ACHN (cell line): ENCODE results near the gene FBXL14.
"Not testable (repeated sequence)": the region's sequence is repeated elsewhere in the genome, so short reads cannot be mapped to it uniquely, and the experiment has no call there.

ENCODE experiments used
- DNase-seq: peaks from one replicate; pipeline ENCODE4 v3.0.0-alpha.2; 2015
- in situ Hi-C: cut with HindIII; loops from 2 replicates; pipeline ENCODE4 v1.10.0; 2017; ENCODE audit warnings: low sequenced_read_pairs, low pct_ligation_motif_present, low pct_unique_long_range_greater_than_20kb

Gene FBXL14

DNA sequence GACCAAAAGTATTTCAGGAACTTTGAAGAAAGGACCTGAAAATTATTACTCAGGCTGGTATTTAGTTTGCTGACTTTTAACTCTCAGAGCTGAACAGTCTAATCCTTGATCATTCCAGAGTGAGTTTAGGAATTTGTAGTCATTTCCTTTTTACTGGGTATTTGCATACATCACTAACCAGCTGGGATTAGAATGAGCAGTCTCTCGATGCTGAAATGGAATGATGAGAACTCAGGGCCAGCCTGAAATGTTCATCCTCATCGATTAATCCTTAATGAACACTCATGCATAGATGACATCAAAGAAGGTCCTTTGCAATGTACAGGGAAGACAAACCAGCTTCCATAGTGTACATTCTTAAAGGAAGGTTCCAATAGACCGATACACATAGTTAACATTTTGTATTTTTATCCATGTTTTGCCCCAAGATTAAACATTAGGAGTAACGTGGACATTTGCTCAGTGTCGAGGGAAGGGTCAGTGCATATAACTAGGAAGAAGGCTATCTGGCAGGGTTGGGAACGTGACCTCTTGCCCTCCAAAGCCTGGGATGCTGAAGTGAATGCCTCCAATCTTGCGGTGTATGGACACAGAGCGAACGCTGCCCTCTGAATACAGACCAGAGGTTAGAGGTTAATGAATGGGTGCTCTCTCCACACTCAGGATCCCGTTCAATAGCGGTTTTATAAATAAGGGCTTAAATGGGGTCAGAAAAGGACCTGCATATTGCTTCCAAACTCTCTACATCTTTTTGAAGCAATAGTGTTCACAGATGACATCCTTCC lies 14.5 kb downstream of the FBXL14 start:
- in situ Hi-C loops: loop anchor here (10.0 kb wide), 1 partner anchor 465 kb away; no protein-coding TSS in a partner anchor
- DNase-seq: no peak

DNA sequence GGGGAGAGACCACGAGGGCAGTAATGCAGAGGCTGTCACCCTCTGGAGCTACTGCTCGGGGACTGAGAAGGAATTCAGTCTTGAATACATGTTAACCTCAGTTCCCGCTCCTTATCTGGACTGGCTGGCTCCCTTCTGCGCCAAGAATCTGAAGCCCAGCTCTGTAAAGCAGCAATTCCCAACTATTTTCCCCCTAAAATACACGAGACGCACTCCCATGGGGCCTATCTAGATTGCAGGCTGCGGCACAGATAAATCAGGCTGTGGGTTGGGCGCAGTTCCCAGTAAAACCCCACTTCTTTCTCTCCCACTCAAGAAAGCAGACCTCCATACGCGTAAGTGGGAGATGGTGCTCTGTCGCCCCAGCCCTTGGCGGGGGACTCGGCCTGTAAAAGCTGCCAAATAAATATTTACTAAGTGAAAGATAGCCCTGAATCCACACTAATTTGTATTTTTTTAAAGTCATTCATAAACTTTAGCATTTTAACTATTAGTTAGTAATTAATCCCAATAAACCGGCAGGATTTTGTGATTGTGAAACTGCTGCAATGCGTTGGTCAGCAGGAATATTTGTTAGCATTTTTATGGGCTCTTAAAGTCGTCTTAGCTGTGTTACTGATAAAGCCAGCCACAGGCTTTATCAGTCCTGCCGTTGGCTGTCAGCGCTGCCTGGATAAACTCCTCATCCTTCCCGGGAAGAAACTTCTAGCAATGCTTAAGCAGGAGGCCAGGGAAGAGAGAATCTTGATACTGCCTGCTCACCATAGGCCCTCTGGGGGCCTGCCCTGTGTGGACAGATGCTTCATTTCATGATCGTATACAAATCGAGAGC lies 17.8 kb downstream of the FBXL14 start:
- no peak for DNase-seq
- in situ Hi-C loops: loop anchor here (10.0 kb wide), 1 partner anchor 462 kb away; no protein-coding TSS in a partner anchor

DNA sequence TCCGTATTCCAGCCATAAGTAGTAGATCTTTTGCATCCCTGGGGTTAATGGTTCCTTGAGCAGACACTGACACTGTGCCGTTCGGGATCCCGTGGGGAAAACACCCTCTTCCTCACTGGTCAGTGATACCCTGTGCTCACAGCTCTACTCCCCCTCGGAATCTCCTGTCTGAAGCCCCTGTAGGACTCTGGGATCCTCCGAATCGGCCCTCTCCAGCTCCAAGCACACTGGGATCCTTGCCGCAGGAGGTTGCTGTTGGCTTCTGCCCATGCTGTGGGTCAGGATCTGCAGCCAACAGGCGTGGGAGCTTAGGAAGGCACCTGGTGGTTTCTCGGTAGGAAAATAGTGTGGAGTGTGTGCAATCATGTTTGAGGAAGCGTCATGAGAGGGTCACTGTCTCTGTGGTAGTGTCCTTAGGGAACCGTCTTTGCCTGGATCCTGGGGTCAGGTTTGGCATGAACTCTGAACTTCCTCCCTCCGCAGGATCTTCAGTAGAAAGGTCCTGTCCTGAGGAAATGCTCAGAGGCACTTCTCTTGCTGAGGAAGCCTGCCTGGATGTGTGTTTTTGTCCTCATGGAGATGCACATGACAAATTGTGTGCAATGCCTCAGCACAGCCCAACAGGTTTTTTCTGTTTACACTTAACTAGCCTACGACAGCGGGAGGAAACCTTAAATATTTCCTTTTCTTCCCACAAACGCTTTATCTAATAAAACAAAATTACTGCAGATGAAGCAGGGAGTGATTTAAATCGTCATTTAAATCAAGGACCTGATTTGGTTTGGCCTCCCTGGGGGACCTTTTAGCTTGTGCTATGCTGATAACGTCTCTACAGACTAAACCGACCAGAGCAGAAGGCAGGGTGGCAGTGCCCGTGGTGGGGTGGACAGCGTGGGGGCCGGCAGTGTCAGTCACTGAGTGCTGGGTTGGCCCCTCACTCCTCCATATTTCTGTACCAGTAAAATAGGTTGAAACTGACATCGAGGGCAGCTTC lies 18.7 kb downstream of the FBXL14 start:
- no peak for DNase-seq
- in situ Hi-C loops: loop anchor here (10.0 kb wide), 1 partner anchor 461 kb away; no protein-coding TSS in a partner anchor

DNA sequence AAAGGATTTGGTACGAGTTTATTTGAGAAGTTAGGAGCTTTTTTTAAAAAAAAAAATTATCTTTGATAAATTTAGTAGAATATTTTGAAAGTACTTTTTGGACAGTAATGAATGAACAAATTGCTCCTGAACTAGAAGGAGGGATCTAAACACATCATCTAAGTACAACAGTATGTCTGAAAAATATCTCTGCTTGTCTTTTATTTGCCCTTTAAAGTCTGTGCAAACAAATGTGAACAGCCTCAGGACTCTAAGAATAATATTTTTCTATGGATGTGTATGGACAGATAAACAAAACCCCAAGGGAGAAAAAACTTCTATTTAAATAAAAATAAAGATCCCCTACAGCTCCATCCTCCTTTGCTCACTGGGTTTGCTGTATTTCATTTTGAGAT lies 19.5 kb downstream of the FBXL14 start:
- no peak for DNase-seq
- in situ Hi-C loops: loop anchor here (10.0 kb wide), 1 partner anchor 460 kb away; no protein-coding TSS in a partner anchor

DNA sequence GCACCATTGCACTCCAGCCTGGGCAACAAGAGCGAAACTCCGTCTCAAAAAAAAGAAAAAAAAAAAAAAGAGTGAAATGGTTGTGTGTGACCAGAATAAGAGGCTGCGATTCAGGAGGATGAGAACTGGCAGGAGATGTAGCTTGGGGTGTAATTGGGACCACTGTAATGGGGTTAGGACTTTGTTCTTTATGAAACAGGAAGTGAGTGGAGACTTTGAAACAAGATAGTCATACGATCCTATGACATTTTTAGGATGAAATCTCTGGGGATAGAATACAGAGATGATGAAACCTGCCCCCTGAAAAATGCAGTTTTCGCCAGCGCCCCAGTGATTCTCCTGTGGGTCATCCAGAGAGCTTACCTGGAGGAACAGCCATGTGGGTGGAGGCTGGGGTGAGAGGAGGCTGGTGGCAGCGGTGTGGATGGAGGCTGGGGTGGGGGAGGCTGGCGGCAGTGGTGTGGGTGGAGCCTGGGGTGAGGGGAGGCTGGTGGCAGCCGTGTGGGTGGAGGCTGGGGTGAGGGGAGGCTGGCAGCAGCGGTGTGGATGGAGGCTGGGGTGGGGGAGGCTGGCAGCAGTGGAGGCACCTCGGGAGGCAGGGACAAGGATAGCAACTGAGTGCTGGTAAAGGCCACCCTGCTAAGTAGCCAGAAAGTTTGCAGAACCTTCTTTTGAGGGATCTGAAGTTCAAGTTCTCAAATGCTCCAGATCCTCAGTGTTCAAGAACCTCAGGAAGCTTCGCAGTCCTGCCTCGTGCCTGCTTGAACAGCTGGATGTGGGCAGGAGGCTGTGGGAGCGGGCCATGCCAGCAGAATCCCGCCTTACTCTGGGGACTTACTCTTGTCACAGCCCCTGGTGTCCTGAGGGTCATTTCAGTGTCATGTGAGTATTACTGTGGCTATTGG lies 20.2 kb downstream of the FBXL14 start:
- DNase-seq: no peak
- in situ Hi-C loops: loop anchor here (10.0 kb wide), 1 partner anchor 459 kb away; no protein-coding TSS in a partner anchor

DNA sequence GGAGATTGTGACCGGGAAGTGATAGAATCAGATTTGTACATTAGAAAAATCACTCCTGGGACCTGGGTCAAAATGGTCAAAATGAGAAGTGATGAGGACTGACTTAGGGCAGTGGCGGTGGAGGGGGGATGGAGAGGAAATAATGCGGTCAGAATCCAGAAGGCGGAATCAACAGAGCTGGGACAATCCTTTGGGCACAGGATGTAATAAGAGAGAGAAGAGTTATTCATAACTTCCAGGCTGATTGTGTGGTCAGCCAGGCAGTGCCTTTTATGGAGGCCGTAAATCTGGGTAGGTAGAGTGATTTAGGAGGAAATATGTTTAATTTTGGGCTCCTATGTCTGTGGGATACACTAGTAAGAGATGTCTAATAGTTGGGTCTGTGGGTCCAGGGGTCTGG lies 21.6 kb downstream of the FBXL14 start:
- in situ Hi-C loops: loop anchor here (10.0 kb wide), 1 partner anchor 458 kb away; no protein-coding TSS in a partner anchor

DNA sequence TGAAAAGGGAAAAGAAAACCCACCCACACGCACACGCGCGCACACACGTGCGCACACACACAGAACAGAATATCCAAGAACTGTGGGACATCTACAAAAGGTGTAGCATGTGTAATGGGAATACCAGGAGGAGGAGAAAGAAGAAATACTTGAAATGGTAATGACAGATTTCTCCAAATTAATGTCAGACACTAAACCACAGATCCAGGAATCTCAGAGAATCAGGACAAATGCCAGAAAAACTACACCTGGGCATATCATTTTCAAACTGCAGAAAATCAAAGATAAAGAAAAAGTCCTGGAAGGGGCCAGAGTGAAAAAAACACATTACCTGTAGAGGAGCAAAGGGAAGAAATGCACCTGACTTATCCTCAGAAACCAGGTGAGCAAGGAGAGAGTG lies 26.5 kb downstream of the FBXL14 start:
- no peak for DNase-seq
- in situ Hi-C loops: no loop called here

More for the DNA sequence above, 21.6 kb downstream of the FBXL14 start:
- no peak for DNase-seq

DNA sequence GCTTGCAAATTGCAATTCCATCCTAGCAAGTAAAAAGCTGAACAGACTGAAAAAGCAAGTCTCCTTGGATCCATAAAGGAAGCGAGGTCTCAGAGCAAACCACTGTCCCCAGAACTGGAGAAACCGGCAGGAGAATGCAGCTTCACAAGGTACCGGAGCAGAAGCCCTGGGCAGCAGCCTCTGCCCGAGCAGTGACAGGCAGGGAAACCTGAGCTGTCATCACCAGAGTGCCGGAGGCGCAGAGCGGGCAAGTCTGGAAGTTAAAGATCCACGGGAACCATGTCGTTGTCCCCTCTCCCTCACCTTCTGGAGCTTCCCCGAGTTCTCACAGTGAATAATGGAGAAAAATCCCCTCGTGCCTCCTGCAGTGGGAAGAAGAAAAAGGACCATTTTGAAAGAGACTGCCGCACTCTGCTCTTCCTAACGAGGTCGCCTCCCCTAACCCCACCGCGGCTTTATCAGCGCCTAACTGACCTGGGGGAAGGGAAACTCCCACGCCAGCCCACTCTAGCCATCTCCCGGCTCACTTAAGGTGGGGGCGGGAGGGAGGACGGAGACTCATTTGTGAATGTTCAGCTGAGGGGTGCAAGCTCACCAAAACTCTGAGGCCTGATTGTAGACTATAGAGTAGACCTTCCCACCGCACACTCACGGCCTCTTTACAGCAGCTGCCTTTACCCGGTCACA lies 27.8 kb downstream of the FBXL14 start:
- no peak for DNase-seq
- in situ Hi-C loops: no loop called here

DNA sequence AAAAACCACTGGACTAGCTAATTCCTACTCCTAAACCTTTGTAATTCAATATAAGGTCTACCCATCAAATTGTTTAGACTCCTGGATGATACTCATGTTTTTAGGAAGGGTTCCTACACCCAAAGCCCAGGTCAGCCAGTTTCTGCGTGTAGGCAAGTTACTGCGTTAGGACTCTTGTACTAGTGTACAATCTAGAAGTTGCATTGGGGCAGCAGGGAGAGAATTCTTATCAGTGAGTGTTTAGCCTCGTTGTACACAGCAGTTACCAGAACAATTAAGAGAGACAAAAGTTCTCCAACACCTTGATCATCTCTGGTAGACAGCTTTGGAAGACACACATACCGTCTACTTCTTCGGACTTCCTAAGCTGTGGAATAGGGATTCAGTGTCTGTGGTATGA lies 29.2 kb downstream of the FBXL14 start:
- in situ Hi-C loops: no loop called here
- no peak for DNase-seq

DNA sequence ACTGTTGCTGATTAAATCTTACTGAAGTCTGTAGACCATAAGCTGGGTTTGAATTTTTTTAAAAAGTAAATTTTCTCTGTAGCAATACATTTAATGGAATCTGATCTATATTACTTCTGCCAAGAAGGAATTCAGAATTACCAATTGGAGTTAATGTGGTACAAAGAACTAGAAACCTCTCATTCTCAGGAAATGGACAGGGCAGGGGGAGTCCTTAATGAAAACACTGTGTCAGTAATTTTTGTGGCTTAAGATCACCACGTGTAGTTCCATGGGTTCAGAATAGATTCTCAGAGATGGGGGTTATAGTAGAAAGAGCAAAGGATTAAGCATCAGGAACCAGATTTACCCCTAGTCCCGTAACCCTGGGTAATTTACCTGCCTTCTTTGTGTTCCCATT lies 30.3 kb downstream of the FBXL14 start:
- in situ Hi-C loops: no loop called here
- no peak for DNase-seq

DNA sequence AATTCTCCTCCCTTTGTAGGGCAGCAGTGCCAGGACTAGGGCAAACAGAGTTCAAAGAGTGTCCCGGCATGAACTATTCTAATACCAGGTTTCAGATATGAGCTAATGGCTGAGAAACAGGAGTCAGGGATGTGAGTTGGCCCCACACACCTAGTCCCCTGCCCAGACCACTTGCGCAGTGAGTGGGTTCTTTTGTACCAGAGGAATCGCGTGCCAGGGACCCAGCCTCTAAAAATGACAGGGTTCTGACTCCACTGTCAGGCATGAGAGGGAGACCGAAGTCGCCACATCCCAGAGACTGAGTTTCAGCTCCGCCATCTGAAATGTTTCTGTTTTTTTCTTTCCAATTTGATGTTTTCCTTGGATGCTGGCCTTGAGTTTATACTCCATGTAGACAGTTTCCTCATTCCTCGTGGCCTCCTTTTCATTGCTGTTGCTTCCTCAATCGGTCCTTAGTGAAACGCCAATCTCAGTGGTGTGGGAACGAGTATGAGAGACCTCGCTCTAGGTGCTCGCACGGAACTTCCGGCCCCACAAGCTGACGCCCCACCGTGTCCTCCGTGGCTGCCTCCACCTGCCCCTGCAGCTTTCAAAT lies 31.5 kb downstream of the FBXL14 start:
- DNase-seq: no peak

DNA sequence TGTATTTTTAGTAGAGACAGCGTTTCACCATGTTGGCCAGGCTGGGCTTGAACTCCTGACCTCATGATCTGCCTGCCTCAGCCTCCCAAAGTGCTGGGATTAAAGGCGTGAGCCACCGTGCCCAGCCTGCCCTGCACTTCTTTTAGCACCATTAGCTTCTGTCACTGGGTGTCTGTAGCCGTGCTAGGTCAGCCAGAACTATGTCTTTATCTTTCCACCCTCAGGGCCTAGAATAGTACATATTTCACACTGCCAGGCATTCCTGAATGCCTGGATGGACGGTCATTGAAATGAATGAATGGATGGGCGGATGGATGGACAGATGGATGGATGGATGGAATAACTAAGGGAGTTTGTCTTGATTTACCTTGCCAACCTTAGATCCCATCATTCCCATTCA lies 33.7 kb downstream of the FBXL14 start:
- in situ Hi-C loops: no loop called here
- no peak for DNase-seq

More for the DNA sequence above, 31.5 kb downstream of the FBXL14 start:
- in situ Hi-C loops: no loop called here

DNA sequence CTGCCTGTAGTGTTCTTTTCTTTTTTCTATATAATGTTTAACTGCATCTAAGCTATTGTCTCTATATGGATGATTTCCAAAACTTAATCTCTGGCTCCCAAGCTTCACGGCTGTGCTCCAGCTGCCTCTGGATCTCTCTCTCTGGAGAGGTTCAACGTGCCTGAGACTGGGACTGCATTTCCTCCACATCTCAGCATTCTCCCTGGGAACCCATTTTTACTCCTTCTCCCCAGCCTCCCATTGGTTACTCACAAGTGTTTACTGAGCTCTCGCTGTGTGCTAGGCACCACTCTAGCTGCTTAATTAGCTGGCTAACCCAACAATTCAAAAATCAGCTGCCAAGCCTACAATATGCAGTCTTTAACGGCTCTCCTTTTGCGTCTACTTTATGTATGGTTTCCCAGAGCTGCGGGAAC lies 34.7 kb downstream of the FBXL14 start:
- in situ Hi-C loops: no loop called here
- DNase-seq: no peak

DNA sequence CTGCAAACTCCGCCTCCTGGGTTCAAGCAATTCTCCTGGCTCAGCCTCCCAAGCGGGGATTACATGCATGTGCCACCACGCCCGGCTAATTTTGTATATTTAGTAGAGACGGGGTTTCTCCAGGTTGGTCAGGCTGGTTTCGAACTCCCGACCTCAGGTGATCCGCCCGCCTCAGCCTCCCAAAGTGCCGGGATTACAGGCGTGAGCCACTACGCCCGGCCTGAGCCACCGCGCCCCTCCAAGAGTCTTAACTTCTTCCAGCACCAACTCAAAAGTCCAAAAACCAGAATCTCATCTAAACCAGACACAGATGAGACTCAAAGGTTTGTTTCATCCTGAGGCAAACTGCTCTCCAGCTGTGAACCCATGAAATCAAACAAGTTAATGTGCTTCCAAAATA lies 36.3 kb downstream of the FBXL14 start:
- DNase-seq, in situ Hi-C loops: not testable (repeated sequence)

DNA sequence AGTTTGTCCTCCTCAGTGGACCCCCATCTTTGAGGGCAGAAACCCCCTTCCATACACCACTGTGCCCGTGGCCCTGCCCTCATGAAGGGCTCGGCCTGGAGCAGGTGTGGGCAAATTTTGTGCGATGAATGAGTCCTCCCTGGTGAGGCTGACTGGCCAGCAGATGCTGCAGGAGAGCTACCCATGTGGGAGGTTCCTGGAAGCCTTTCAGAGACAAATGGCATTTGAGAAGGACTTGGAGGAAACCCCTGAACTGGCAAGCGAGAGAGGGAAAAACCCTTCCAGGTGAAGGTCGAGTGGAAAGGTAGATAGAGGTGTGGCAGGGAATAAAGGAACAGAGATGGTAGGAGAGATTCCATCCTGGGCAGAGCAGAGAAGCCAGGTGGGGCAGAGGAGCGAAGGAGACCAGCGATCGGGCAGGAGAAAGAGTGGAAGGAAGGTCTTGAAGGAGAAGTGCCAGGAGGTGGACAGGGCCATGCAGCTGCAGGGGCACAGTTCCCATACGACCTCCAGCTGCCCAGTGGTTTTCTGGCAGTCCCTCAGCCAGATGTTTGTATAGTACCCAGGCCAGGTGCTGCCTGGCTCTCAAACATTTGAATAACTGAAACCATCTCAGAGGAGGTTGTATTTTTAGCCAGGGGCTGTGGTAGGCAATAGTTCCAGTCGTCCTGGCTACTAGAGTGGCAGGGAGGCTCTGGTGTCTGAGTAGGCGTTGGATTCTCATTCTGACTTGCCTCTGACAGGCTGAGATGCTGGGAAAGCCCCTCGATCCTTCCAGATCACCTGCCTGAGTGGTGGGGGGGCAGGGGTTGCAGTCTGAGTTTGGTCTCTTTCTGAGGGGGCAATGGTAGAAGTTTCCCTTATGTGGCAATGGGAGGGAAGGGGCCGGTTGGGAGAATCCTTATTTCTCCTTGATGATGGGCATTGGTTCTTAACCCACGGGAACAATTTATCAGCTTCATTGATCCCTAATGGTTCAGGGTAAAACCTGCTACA lies 40.1 kb downstream of the FBXL14 start:
- DNase-seq: no peak
- in situ Hi-C loops: no loop called here
